ENCODE measurements around the gene CD7. TPM values are rescaled to one million over a fixed set of nuclear protein-coding genes. Genes with fewer than 3 reads are reported as not detected.

Gene CD7
- total and polyA plus RNA-seq, 9 of the 15 experiments (the other 6 are each of a cell fraction or from before 2014, with no cell fraction given), result 0.21 to 0.35 TPM; not detected in 7

DNA sequence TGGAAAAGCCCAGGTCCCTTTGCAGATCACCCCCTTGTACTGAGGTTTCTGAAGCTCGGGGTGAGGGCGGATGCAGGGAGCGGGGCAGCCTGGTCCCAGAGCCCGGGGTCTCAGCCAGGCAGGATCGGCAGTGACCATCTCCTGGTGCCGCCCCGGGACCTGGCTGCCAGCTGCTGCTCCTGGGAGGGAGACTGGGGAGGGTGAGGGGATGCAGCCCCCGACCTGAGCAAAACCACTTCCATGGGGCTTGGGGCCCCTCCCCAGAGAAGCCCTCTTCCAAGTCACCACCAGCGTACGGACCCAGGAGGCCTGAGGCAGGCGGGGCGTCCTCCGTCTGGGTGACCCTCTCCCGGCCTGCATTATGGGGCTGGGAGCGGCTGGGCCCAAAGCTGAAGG is 14.8 kb downstream of the CD7 start (continued):
- no peak for TF ChIP-seq ZSCAN29 (IDR thresholded peaks at IDR 0.05)
- TF ChIP-seq SMARCA5 (IDR thresholded peaks at IDR 0.05), result no peak
- TF ChIP-seq DMBX1 (CRISPR knock-in tag; IDR thresholded peaks at IDR 0.05; ENCODE audit: borderline replicate concordance), result no peak
- no peak for TF ChIP-seq BRD9 (IDR thresholded peaks at IDR 0.05; ENCODE audit: low read depth, partially characterized antibody)

DNA sequence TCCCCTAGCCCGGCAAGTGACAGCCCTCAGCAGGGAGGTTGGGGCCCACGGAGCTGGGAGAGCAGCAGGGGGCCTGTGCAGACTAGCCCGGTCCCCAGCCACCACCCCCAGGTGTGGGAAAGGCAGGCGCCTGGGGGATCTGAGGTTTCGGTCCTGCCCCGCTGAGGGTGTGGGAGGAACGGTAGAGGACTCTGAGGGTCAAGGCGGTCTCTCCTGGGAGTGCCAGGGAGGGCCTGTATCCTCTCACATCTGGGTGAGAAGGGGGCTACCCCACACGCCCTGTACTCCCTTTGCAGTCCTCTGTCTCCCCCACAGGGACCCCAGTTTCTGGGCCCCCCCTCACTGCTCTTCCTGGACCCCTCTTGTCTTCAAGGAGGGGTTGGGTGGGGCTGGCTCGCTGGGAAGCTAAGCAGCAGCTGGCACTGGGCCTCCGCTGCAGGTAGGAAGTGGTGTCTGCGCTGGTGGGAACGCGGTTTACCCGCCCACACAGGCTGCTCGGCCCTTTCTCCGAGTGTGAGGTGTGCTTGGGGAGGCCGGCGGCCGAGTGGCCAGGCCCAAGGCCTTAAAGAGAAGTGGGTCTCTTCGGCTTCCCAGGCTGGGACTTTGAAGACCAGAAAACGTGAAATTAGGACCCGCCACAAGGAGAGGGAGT is 15.4 kb downstream of the CD7 start:
- Histone ChIP-seq H3K27me3 (ENCODE audit: control insufficient read depth in 2 of 2, insufficient read depth in 2 of 2, low read length in 2 of 2) (no peaks in the 10 kb centered on the region), H3K79me2 (ENCODE audit: control insufficient read depth, insufficient read depth, low read length) (no peaks in the 10 kb centered on the region), H3K9me1 (ENCODE audit: control insufficient read depth, insufficient read depth, low read length) (no peaks in the 10 kb centered on the region), H3K36me3 (ENCODE audit: control insufficient read depth, insufficient read depth, low read length) (no peaks in the 10 kb centered on the region), H3K27ac (ENCODE audit: extremely low read depth, low read depth, low read length) (no peak overlapping the region), H4K20me1 (replicated peaks; ENCODE audit: control insufficient read depth, insufficient read depth, low read length) (no peaks in the 10 kb centered on the region), H2AFZ (ENCODE audit: low read depth, low read length) (peak overlapping the region; percentile 54), H3K9ac (ENCODE audit: insufficient read depth in 1 of 2, low read depth in 2 of 2, low read length in 2 of 2) (peak overlapping the region in 1 of 2 experiments; percentile 70; a peak in 3 of 4 replicates), H3K4me3 (no peak overlapping the region), H3K9me3 (replicated peaks; ENCODE audit: control insufficient read depth, insufficient read depth, low read depth, low read length) (no peaks in the 10 kb centered on the region), H3K4me2 (ENCODE audit: insufficient read depth, low read length) (no peak overlapping the region), H3K4me1 (replicated peaks in 1 of 2; ENCODE audit: control insufficient read depth in 2 of 2, insufficient read depth in 2 of 2, low read length in 2 of 2) (peaks cover 50 to 82% of the 10 kb centered on the region in 2 experiments)
- FAIRE-seq (no peak), ATAC-seq (no peak), DNase-seq (ENCODE audit: extremely low read depth in 1 of 4, low spot score in 3 of 4) (peak in 1 of 4 experiments; percentile 31)
- ChIA-PET CTCF (ENCODE audit: low intra/inter-chr PET ratio) (no interaction called here), POLR2A (interaction anchor here (0.9 to 1.7 kb wide), 4 partner anchors 10 to 43 kb away, joined by 3 to 6 read pairs (median 4); no protein-coding TSS in a partner anchor)
- 45% methylated on average over 17 of the region's 23 CpGs for WGBS (ENCODE audit: insufficient coverage, low coverage, missing lambda C conversion rate)
- in situ Hi-C loops (cut with MboI) (no loop called here), intact Hi-C loops (cut with micrococcal nuclease) (no loop called here)
- TF ChIP-seq TSC22D4 (tag; IDR thresholded peaks at IDR 0.05), result no peak
- peak; percentile 6 for TF ChIP-seq KDM5B (IDR thresholded peaks at IDR 0.05; ENCODE audit: insufficient replicate concordance, low read depth, low read length)
- TF ChIP-seq EGR1 (conservative IDR thresholded peaks at IDR 0.05), result peak; percentile 74
- peak; percentile 35 for TF ChIP-seq ZFX (CRISPR knock-in tag; IDR thresholded peaks at IDR 0.05)
- no TSS peak for BruUV-seq (replicated peaks)

All from K562 (cell line).